H9 (cell line): ENCODE data around the gene KDM2B. TPM values are rescaled to one million over a fixed set of nuclear protein-coding genes. Genes with fewer than 3 reads are reported as not detected.

Source experiments
- DNase-seq: peaks from one replicate; pipeline ENCODE4 v3.0.0-alpha.2; 2017
- H2AFZ ChIP-seq: one replicate; pipeline ENCODE4 v1.6.1; 2013; ENCODE audit warnings: mild to moderate bottlenecking, low read length, control low read depth, moderate library complexity
- H2AK5ac ChIP-seq: 2 replicates; pipeline ENCODE4 v1.6.1; 2013; ENCODE audit warnings: low read length, control low read depth, mixed read lengths; ENCODE audit not compliant: insufficient read length
- H2BK120ac ChIP-seq: one replicate; pipeline ENCODE4 v1.6.1; 2013; ENCODE audit warnings: low read depth, mild to moderate bottlenecking, low read length, control low read depth, inconsistent platforms; ENCODE audit not compliant: poor library complexity, severe bottlenecking
- H2BK12ac ChIP-seq: 2 replicates; pipeline ENCODE4 v1.6.1; 2013; ENCODE audit warnings: low read length, control low read depth, mixed read lengths, low read depth; ENCODE audit not compliant: insufficient read length
- H2BK15ac ChIP-seq: 2 replicates; pipeline ENCODE4 v1.6.1; 2013; ENCODE audit warnings: low read depth, low read length, control low read depth
- H2BK20ac ChIP-seq: one replicate; pipeline ENCODE4 v1.6.1; 2013; ENCODE audit warnings: low read depth, mild to moderate bottlenecking, low read length, control low read depth, inconsistent platforms; ENCODE audit not compliant: poor library complexity, severe bottlenecking
- H2BK5ac ChIP-seq: 2 replicates; pipeline ENCODE4 v1.6.1; 2013; ENCODE audit warnings: low read length, control low read depth, mixed read lengths; ENCODE audit not compliant: insufficient read length
- H3K14ac ChIP-seq: 2 replicates; pipeline ENCODE4 v1.6.1; 2013; ENCODE audit warnings: low read length, control low read depth; ENCODE audit not compliant: insufficient read depth
- H3K18ac ChIP-seq: 2 replicates; pipeline ENCODE4 v1.6.1; 2013; ENCODE audit warnings: low read depth, mild to moderate bottlenecking, mixed read lengths, low read length, control low read depth; ENCODE audit not compliant: insufficient read length
- H3K23ac ChIP-seq: 2 replicates; pipeline ENCODE4 v1.6.1; 2013; ENCODE audit warnings: low read length, control low read depth, mixed read lengths, low read depth; ENCODE audit not compliant: insufficient read length
- H3K23me2 ChIP-seq: 2 replicates; pipeline ENCODE4 v1.6.1; 2013; ENCODE audit warnings: low read depth, mild to moderate bottlenecking, mixed read lengths, low read length, control low read depth; ENCODE audit not compliant: insufficient read length, poor library complexity, severe bottlenecking
- H3K27ac ChIP-seq: 2 replicates; pipeline ENCODE4 v1.5.1; 2013; ENCODE audit warnings: low read length, control low read depth, mixed read lengths, low read depth; ENCODE audit not compliant: insufficient read length
- H3K27me3 ChIP-seq: 2 replicates; pipeline ENCODE4 v1.6.1; 2013; ENCODE audit warnings: low read length, control low read depth, inconsistent platforms; ENCODE audit not compliant: insufficient read depth
- H3K4ac ChIP-seq: 2 replicates; pipeline ENCODE4 v1.6.1; 2013; ENCODE audit warnings: low read depth, mild to moderate bottlenecking, control low read depth, inconsistent platforms, low read length, moderate library complexity
- H3K4me1 ChIP-seq: 2 replicates; pipeline ENCODE4 v1.6.1; 2013; ENCODE audit warnings: low read length, control low read depth, inconsistent platforms; ENCODE audit not compliant: insufficient read depth
- H3K4me2 ChIP-seq: 2 replicates; pipeline ENCODE4 v1.6.1; 2013; ENCODE audit warnings: low read length, control low read depth, mixed read lengths; ENCODE audit not compliant: insufficient read length, insufficient read depth
- H3K56ac ChIP-seq: 2 replicates; pipeline ENCODE4 v1.6.1; 2013; ENCODE audit warnings: low read depth, mild to moderate bottlenecking, mixed read lengths, low read length, control low read depth; ENCODE audit not compliant: insufficient read length
- H3K79me1 ChIP-seq: 2 replicates; pipeline ENCODE4 v1.6.1; 2013; ENCODE audit warnings: low read depth, mild to moderate bottlenecking, moderate library complexity, low read length, control low read depth, inconsistent platforms; ENCODE audit not compliant: insufficient read depth, poor library complexity, severe bottlenecking
- H3K79me2 ChIP-seq: 2 replicates; pipeline ENCODE4 v1.6.1; 2013; ENCODE audit warnings: low read length, control low read depth, inconsistent platforms; ENCODE audit not compliant: insufficient read depth
- H3K9ac ChIP-seq: 2 replicates; pipeline ENCODE4 v1.6.1; 2013; ENCODE audit warnings: low read length, control low read depth, mixed read lengths; ENCODE audit not compliant: insufficient read length; ENCODE audit errors: extremely low read depth
- H3K9me3 ChIP-seq: one replicate; pipeline ENCODE4 v1.6.1; 2013; ENCODE audit warnings: low read depth, low read length, inconsistent platforms; ENCODE audit not compliant: control insufficient read depth
- H3T11ph ChIP-seq: one replicate; pipeline ENCODE4 v1.6.1; 2013; ENCODE audit warnings: mild to moderate bottlenecking, low read length, control low read depth, inconsistent platforms
- H4K20me1 ChIP-seq: one replicate; pipeline ENCODE4 v1.6.1; 2013; ENCODE audit not compliant: control insufficient read depth, insufficient read length, insufficient read depth
- H4K5ac ChIP-seq: 2 replicates; pipeline ENCODE4 v1.6.1; 2013; ENCODE audit warnings: low read depth, mild to moderate bottlenecking, mixed read lengths, low read length, control low read depth; ENCODE audit not compliant: insufficient read length
- H4K8ac ChIP-seq: replicated peaks from 2 replicates; pipeline ENCODE4 v1.6.1; 2013; ENCODE audit warnings: low read length, control low read depth, mixed read lengths, low read depth; ENCODE audit not compliant: insufficient read length
- H4K91ac ChIP-seq: 2 replicates; pipeline ENCODE4 v1.6.1; 2013; ENCODE audit warnings: low read depth, mild to moderate bottlenecking, moderate library complexity, mixed read lengths, low read length, control low read depth; ENCODE audit not compliant: insufficient read length
- H3K27ac Mint-ChIP-seq, 3 experiments: 2 replicates in 2 of 3; 3 replicates in 1 of 3; pipeline ENCODE4 v1.8.0; 2020 to 2021; ENCODE audit warnings: mixed read lengths in 3 of 3, mild to moderate bottlenecking in 1 of 3, moderate library complexity in 1 of 3
- H3K27me3 Mint-ChIP-seq: 2 replicates; pipeline ENCODE4 v1.8.0; 2021; ENCODE audit warnings: low read depth, mild to moderate bottlenecking, moderate library complexity, mixed read lengths
- H3K36me3 Mint-ChIP-seq, 3 experiments: 2 replicates in 2 of 3; 3 replicates in 1 of 3; pipeline ENCODE4 v1.8.0; 2020 to 2021; ENCODE audit warnings: low read depth in 3 of 3, mixed read lengths in 3 of 3; ENCODE audit not compliant: insufficient read depth in 1 of 3
- H3K4me1 Mint-ChIP-seq, 2 experiments: 2 replicates each; pipeline ENCODE4 v1.8.0; 2020; ENCODE audit warnings: mixed read lengths in 2 of 2
- H3K4me3 Mint-ChIP-seq, 2 experiments: 2 replicates in 1 of 2; 3 replicates in 1 of 2; pipeline ENCODE4 v1.8.0; 2020 to 2021; ENCODE audit warnings: mild to moderate bottlenecking in 2 of 2, mixed read lengths in 2 of 2, moderate library complexity in 1 of 2
- H3K9me3 Mint-ChIP-seq, 2 experiments: 2 replicates in 1 of 2; 3 replicates in 1 of 2; pipeline ENCODE4 v1.8.0; 2020; ENCODE audit warnings: mild to moderate bottlenecking in 2 of 2, mixed read lengths in 2 of 2, moderate library complexity in 1 of 2
- WGBS: extraction: QIAGEN DNeasy Blood & Tissue Kit; methylation state at CpG from one replicate; pipeline ENCODE4 v1.1.7; 2013; ENCODE audit warnings: missing lambda C conversion rate, low lambda C conversion rate, mixed read lengths; ENCODE audit not compliant: insufficient read length; ENCODE audit errors: extremely low coverage; 5-methylcytosine and 5-hydroxymethylcytosine counted together
- total RNA-seq: library from RNA; stranded (reverse); gene quantifications from 2 replicates; pipeline ENCODE4 v1.2.1, GENCODE V29; 2021
- TF ChIP-seq, protein P1 (sequence below): fragments of 200-600 bp; sonication (generic); conservative IDR thresholded peaks from 3 replicates; pipeline ENCODE4 v1.8.0; 2021; ENCODE audit warnings: antibody characterized with exemption, mild to moderate bottlenecking

The KDM2B gene
- total RNA-seq, 1 experiment from 2014 or later: 143 TPM

DNA sequence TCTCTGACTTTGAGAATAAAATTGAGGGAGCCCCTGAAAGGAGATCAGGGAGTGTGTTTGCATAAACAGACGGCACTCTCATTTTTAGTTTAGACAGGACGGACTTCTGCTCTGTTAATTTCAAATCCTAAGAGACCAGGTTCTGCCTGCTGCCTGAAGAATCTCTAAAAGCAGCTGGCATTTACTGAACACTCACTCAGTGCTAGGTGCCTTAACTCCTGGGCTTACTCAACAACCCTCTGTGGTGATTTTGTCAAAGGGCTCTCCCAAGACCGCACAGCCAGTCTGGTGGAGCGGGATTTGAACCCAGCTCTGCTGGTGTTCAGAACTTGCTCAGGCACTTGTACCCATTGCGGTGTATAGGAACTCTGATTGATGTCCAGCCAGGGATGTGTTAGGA lies 47.7 kb upstream of the KDM2B start:
- peaks cover 6 to 16% (median 10%) of the 10 kb centered on the region in 3 experiments for H3K36me3 Mint-ChIP-seq

More for the DNA sequence above, 47.7 kb upstream of the KDM2B start:
- no peak overlapping the region for H4K8ac ChIP-seq
- H3K27ac ChIP-seq: no peak overlapping the region
- no peak overlapping the region for H2AFZ ChIP-seq
- H3K4me2 ChIP-seq: peak overlapping the region; percentile 42
- no peak overlapping the region for H2BK5ac ChIP-seq
- H3T11ph ChIP-seq: no peak overlapping the region
- no peak overlapping the region for H2BK20ac ChIP-seq
- no peaks in the 10 kb centered on the region for H3K9me3 ChIP-seq
- H3K23me2 ChIP-seq: peaks cover 19% of the 10 kb centered on the region
- Mint-ChIP-seq H3K4me3 (peak overlapping the region; percentile 83 to 91), H3K27ac (0 out of 7 replicates have a peak overlapping the region, but pooled peaks of 1 of the 3 experiments have one; percentile 12), H3K27me3 (no peaks in the 10 kb centered on the region), H3K9me3 (no peaks in the 10 kb centered on the region), H3K4me1 (peaks cover 48 to 66% of the 10 kb centered on the region in 2 experiments)
- no peaks in the 10 kb centered on the region for H3K27me3 ChIP-seq
- no peak overlapping the region for H3K18ac ChIP-seq
- H2AK5ac ChIP-seq: no peak overlapping the region
- peaks cover 8% of the 10 kb centered on the region for H3K79me1 ChIP-seq
- H4K91ac ChIP-seq: no peak overlapping the region
- H3K79me2 ChIP-seq: peaks cover 27% of the 10 kb centered on the region; the same call in 1 of the 2 replicates
- no CpG with 5 or more reads among the region's 5 CpGs for WGBS
- H2BK120ac ChIP-seq: no peak overlapping the region
- no peak overlapping the region for H3K56ac ChIP-seq
- TF ChIP-seq, protein P1, sequence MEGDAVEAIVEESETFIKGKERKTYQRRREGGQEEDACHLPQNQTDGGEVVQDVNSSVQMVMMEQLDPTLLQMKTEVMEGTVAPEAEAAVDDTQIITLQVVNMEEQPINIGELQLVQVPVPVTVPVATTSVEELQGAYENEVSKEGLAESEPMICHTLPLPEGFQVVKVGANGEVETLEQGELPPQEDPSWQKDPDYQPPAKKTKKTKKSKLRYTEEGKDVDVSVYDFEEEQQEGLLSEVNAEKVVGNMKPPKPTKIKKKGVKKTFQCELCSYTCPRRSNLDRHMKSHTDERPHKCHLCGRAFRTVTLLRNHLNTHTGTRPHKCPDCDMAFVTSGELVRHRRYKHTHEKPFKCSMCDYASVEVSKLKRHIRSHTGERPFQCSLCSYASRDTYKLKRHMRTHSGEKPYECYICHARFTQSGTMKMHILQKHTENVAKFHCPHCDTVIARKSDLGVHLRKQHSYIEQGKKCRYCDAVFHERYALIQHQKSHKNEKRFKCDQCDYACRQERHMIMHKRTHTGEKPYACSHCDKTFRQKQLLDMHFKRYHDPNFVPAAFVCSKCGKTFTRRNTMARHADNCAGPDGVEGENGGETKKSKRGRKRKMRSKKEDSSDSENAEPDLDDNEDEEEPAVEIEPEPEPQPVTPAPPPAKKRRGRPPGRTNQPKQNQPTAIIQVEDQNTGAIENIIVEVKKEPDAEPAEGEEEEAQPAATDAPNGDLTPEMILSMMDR: no peak
- no peak overlapping the region for H4K5ac ChIP-seq
- no peak overlapping the region for H2BK12ac ChIP-seq
- no peak overlapping the region for H3K9ac ChIP-seq
- no peaks in the 10 kb centered on the region for H4K20me1 ChIP-seq
- no peak for DNase-seq
- H2BK15ac ChIP-seq: no peak overlapping the region
- H3K23ac ChIP-seq: no peak overlapping the region
- H3K14ac ChIP-seq: no peak overlapping the region
- peaks cover 16% of the 10 kb centered on the region; the same call in 1 of the 2 replicates for H3K4me1 ChIP-seq
- H3K4ac ChIP-seq: no peak overlapping the region
